Smooth muscle cell (in vitro differentiated cells): ENCODE measurements around the gene SFXN5. TPM values are rescaled to one million over a fixed set of nuclear protein-coding genes. Genes with fewer than 3 reads are reported as not detected.

Source experiments
- DNase-seq: peaks from one replicate; lab custom pipeline; 2025; ENCODE audit not compliant: unreplicated experiment; lab: John Stamatoyannopoulos, UW
- H2AFZ ChIP-seq: fragments of 200-600 bp; sonication (generic); 2 replicates; pipeline ENCODE4 v1.6.0; 2016; ENCODE audit warnings: antibody characterized with exemption, low read depth, mild to moderate bottlenecking
- H3F3A ChIP-seq: fragments of 200-600 bp; sonication (generic); 2 replicates; pipeline ENCODE4 v1.6.0; 2017; ENCODE audit warnings: antibody characterized with exemption, low read depth
- H3K27ac ChIP-seq: fragments of 200-600 bp; sonication (generic); 2 replicates; pipeline ENCODE4 v1.5.1; 2016; ENCODE audit warnings: low read depth, mild to moderate bottlenecking
- H3K27me3 ChIP-seq: fragments of 200-600 bp; sonication (generic); 2 replicates; pipeline ENCODE4 v1.6.1; 2016; ENCODE audit warnings: low read depth, mild to moderate bottlenecking
- H3K36me3 ChIP-seq: fragments of 200-600 bp; sonication (generic); 2 replicates; pipeline ENCODE4 v1.5.1; 2016; ENCODE audit warnings: low read depth
- H3K4me1 ChIP-seq: fragments of 200-600 bp; sonication (generic); 2 replicates; pipeline ENCODE4 v1.5.1; 2016; ENCODE audit warnings: low read depth
- H3K4me2 ChIP-seq: fragments of 200-600 bp; sonication (generic); 2 replicates; pipeline ENCODE4 v1.6.0; 2016; ENCODE audit warnings: mild to moderate bottlenecking
- H3K4me3 ChIP-seq: fragments of 200-600 bp; sonication (generic); 2 replicates; pipeline ENCODE4 v1.5.1; 2016; ENCODE audit warnings: mild to moderate bottlenecking
- H3K79me2 ChIP-seq: fragments of 200-600 bp; sonication (generic); 2 replicates; pipeline ENCODE4 v1.6.0; 2016; ENCODE audit warnings: low read depth, mild to moderate bottlenecking
- H3K9ac ChIP-seq: fragments of 200-600 bp; sonication (generic); 2 replicates; pipeline ENCODE4 v1.6.0; 2016; ENCODE audit warnings: low read depth
- H3K9me3 ChIP-seq: fragments of 200-600 bp; sonication (generic); replicated peaks from 2 replicates; pipeline ENCODE4 v1.5.1; 2016; ENCODE audit warnings: low read depth
- H4K20me1 ChIP-seq: fragments of 200-600 bp; sonication (generic); 2 replicates; pipeline ENCODE4 v1.6.0; 2016; ENCODE audit warnings: low read depth
- WGBS: methylation state at CpG from one replicate; pipeline ENCODE4 v1.1.7; 2016; ENCODE audit warnings: low lambda C conversion rate; 5-methylcytosine and 5-hydroxymethylcytosine counted together
- polyA plus RNA-seq: library from polyadenylated mRNA; unstranded; fragments of >200 nt; fragmentation: Nextera tagmentation; extraction: Ambion mirVana; gene quantifications from 2 replicates; pipeline ENCODE4 v1.2.1, GENCODE V29; 2016
- total RNA-seq: library from RNA; depleted of rRNA; stranded (reverse); fragments of >200 nt; gene quantifications from 2 replicates; pipeline ENCODE4 v1.2.3, GENCODE V29; 2014
- TF ChIP-seq, protein P1 (sequence below): fragments of 200-600 bp; sonication (generic); IDR thresholded peaks from 2 replicates; pipeline ENCODE4 v1.5.1; 2017; ENCODE audit warnings: borderline replicate concordance, mild to moderate bottlenecking, antibody characterized with exemption; ENCODE audit not compliant: insufficient read depth, poor library complexity, severe bottlenecking

The SFXN5 gene
- total and polyA plus RNA-seq, 2 experiments from 2014 or later, result 6.9 to 8.3 TPM

DNA sequence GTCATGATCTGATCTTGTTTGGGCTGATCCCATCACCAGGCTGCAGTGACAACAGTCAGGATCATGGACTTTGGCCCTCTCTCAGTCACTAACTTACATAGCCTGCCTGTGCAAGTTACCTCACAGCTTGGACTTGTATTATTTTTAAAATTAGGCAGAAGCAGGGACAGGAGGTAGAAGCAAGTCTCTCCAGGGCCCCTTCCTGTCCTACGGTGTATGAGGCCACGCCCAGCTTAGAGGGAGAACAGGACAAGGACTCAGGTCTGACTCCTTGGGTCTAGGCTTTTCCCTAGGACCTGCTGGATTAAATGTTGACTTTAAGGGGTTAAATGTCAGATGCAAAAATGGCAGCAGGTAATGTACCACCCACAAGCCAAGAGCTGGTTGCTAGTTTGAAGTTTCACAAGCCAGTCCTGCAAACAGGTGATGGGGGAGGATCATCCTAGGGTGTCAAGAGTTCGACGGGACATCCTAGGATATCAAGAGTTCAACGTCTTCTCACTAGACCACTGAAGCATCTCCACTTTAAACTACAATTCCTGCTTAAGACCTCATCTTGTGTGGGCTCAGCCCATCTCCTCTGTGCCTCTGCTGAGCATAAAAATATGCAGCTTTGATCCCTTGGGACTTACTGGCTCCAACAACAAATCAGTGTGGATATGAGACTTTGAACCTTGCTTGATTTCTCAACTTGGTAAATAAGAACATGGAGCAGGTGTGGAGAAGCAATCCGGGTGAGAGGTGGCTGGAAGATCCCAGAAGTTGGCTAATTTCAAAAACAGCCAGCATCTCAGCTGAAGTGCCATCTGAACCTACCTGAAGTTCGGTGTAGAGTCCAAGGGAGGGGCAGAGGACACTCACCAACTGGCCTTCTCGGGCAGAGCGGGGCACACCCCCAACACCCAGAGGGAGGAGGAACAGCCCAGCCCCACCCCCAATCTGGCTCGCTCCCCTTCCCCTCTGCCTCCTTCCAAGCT lies 39.5 kb downstream of the SFXN5 start:
- Histone ChIP-seq H4K20me1 (no peaks in the 10 kb centered on the region), H3K9ac (no peak overlapping the region), H3K36me3 (no peaks in the 10 kb centered on the region), H3K9me3 (no peaks in the 10 kb centered on the region), H3K27me3 (no peaks in the 10 kb centered on the region), H2AFZ (no peak overlapping the region), H3K4me3 (no peak overlapping the region), H3K4me2 (no peak overlapping the region), H3K4me1 (no peaks in the 10 kb centered on the region), H3K79me2 (no peaks in the 10 kb centered on the region), H3K27ac (no peak overlapping the region), H3F3A (no peaks in the 10 kb centered on the region)
- WGBS, result 94% methylated on average over 9 of the region's 10 CpGs
- TF ChIP-seq, protein P1, sequence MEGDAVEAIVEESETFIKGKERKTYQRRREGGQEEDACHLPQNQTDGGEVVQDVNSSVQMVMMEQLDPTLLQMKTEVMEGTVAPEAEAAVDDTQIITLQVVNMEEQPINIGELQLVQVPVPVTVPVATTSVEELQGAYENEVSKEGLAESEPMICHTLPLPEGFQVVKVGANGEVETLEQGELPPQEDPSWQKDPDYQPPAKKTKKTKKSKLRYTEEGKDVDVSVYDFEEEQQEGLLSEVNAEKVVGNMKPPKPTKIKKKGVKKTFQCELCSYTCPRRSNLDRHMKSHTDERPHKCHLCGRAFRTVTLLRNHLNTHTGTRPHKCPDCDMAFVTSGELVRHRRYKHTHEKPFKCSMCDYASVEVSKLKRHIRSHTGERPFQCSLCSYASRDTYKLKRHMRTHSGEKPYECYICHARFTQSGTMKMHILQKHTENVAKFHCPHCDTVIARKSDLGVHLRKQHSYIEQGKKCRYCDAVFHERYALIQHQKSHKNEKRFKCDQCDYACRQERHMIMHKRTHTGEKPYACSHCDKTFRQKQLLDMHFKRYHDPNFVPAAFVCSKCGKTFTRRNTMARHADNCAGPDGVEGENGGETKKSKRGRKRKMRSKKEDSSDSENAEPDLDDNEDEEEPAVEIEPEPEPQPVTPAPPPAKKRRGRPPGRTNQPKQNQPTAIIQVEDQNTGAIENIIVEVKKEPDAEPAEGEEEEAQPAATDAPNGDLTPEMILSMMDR, result no peak
- DNase-seq, result no peak

DNA sequence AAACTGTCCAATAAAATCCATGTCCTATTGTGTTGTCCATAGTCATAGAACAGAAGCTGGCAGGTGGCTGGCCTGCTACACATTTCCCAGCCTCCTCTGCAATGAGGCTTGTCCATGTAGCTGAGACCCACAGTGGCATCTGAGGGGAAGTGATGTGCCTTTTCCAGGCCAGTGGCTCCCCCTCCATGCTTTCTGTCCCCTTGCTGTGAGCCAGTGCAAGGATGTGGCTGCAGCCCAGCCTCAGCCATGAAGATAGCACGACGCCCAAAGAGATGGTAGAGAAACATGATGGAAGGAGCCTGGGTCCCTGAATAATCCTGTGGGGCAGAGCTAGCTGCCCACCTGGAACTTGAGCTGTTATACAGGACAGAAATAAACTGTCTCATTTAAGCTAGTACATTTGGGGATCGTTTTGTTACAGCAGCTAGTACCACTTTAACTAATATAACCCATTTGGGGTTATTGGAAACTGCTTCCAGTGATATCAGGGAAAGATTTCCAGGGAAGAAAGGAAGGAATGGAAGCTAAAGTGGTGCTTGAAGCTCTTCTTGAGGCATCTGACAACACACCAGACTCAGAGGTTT lies 40.3 kb downstream of the SFXN5 start:
- no peaks in the 10 kb centered on the region for H3K9me3 ChIP-seq
- no peak overlapping the region for H3K9ac ChIP-seq
- WGBS, result 97% methylated on average over 3 of the region's 3 CpGs
- H3K27me3 ChIP-seq, result no peaks in the 10 kb centered on the region
- no peak overlapping the region for H3K27ac ChIP-seq
- H3F3A ChIP-seq, result no peaks in the 10 kb centered on the region
- no peak overlapping the region for H3K4me2 ChIP-seq
- H2AFZ ChIP-seq, result no peak overlapping the region
- H3K4me3 ChIP-seq, result no peak overlapping the region
- H4K20me1 ChIP-seq, result no peaks in the 10 kb centered on the region
- H3K36me3 ChIP-seq, result no peaks in the 10 kb centered on the region
- H3K4me1 ChIP-seq, result no peaks in the 10 kb centered on the region
- no peak for DNase-seq
- no peaks in the 10 kb centered on the region for H3K79me2 ChIP-seq
- TF ChIP-seq, protein P1, result no peak

DNA sequence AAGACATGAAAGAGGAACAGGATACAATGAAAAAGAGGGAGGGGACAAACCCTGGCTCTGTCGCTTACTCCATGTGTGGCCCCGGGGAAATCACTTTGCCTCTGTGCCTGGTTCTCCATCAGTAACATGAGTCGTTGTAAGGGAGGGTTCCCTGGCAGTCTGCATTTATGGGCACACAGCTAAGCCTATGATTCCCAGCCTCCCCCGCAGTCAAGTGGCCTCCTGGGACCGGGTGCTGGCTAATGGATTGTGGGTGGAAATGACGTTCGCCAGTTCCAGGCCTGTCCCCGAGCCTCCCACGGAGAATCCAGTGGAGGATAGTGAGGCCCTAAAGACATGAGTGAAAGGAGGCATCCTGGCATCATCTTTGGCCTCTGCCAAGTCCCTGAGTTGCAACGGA lies 42.7 kb downstream of the SFXN5 start:
- Histone ChIP-seq H3K9me3 (no peaks in the 10 kb centered on the region), H3K4me1 (no peaks in the 10 kb centered on the region), H3K27me3 (no peaks in the 10 kb centered on the region), H3K36me3 (no peaks in the 10 kb centered on the region), H3K9ac (no peak overlapping the region), H3K27ac (no peak overlapping the region), H4K20me1 (no peaks in the 10 kb centered on the region), H2AFZ (no peak overlapping the region), H3K4me2 (no peak overlapping the region), H3K79me2 (no peaks in the 10 kb centered on the region), H3K4me3 (no peak overlapping the region), H3F3A (no peaks in the 10 kb centered on the region)
- TF ChIP-seq, protein P1, result no peak
- 41% methylated on average over 10 of the region's 10 CpGs for WGBS
- no peak for DNase-seq
